ENCODE measurements around the gene TMEM176A.

Gene TMEM176A

DNA sequence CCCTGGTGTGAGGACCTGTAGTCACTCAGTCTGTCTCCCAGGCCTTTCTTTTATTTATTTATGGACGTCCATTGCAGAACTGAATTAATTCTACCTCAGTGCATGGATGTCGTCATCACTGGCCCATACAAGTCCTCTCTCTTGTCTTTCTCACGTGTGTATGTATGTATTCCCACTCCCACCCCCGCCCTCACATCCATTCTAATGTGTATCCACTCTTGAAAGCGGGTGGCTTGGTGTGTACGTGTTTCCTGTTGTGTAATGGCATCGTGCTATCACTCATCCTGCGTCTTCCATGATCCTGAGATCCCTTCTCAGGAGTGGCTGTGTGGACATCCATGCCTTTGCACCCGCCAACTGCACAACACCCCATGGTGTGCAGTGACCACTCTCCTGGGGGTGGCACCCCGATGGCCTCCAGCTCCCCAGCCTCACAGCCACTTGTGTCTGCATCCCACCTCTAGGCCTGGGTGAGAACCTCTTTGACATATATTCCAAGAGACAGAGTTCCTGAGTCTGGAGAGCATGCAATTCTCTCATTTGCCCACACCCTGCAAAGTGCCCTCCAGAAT is 48.7 kb downstream of the TMEM176A start:
- DNase-seq, result no peak

DNA sequence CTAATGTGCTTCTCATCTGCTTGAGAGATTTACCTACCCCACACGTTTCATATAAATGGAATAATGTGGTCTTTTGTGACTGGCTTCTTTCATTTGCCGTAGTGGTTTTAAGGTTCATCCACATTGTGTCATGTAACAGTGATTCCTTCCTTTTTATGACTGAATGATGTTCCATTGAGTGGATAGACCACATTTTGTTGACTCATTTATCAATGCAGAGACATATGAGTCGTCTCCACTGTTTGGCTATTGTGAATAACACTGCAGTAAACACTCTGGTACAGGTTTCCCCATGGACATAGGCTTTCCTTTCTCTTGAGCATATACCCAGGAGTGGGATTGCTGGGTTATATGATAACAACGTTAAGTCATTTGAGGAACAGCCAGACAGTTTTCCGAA is 49.7 kb downstream of the TMEM176A start:
- DNase-seq, result peak in 1 of 4 experiments; percentile 6

DNA sequence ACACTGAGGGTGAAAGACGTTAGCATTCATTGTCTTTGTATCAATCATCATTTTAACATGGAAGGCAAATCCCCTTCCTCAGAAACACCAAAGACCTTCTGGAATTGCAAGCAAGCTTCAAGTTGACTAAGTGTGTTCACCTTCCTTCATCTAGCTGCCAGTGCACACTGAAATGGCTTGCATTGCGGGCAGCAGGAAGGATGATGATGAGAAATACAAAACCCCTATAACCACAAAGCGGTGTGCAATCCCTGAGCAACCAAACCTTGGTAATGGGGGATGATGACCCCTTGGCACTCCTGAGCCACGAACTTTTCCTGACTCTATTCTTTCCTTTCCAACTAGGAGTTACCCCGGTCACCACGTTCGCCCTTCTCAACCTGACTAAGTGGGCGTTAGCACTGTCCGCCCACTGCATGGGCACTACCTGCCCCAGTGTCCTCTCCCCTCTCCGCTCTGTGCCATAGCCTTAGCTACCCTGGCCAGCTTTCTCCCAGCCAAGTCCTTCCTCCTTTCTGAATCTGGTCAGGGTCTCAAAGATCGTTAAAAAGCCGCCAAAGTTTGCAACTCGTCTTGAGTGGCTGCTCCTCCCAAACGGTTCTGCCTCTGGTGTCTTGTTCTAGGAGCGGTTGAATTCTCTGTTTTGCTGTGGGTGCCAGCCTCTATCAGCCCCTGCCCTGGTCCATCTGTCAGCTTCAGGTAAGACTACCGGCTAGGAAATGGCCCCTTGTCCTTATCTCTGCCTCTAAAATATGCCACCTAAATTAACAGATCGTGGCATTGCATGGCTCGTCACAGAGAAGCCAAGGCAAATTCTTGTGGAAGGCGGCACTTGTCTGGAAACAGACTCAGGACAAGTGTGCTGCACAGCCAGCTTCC is 51.2 kb downstream of the TMEM176A start:
- DNase-seq, result no peak

DNA sequence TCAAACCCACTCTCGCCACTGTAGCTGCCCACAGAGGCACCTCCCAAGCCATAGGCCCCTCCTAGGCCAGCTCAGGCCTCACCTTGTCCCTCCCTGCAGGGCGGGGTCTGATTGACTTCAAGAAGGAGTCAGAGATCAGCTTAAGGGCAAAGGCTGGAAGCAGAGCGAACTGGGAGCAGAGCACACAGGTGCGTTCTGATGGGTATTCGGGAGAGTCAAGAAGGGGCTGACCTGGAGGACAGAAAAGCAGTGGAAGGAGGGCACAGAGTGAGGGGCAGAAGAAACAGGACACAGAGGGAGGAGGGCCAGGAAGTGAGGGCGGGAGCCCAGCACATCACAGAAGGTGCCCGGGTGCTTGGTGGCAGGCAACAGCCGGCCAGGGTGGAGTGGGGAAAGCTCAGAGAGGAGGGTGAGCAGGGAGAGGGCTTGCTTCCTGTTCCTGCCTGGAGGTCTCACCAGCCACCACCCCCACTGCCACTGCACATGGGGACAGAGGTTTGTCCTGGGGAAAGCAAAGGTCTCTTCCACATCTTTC is 51.9 kb downstream of the TMEM176A start, which contains the start of gene AOC1:
Gene AOC1 (plus strand): TSS at position 147 of the 535 bp plus-strand sequence. CDS start 3,954 bp downstream, outside the sequence.
- DNase-seq, result peak; percentile 40 to 68 (median 56)

DNA sequence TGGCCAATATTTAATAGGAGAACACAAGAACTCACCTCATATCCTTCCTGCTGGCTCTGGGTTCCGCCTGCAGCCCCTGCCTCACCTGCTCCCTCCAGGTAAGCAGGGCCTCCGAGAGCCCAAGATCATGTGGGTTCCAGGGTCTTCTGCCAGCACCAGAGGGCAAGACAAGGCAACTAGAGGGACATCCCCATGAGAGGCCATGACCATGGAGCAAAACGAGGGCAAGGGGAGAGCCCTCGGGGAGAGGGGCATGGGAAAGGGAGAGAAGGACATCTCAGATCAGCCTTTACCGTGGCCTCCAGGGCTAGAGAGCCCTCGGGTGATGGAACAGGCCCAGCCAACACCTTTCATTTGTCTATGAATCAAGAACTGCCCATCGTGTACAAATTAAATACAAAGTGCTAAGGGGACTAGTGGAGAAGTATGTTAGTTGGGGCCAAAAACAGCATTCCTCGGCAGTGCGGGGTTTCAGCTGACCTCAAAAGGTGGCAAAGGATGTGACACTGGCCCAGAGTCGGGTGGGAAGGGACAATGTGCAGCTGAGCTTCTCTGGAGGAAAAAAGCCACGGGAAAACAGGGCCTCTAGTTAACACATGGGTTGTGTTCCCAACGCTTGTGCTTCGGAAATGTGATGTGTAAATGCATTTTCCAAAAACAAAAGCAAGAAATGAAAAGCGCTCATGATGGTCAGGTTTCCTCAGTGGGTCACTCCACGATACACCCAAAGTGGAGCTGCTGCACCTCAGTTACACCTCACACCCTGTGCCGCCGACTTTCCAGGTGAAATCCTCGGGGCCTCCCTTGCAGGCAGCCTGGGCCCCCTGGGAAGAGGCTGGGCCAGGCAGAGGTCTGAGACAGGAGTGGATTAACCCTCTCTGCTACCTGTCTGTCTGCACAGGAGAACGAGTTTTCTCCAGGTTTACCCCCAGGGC is 53.8 kb downstream of the TMEM176A start:
- no peak for DNase-seq

Measured in suppressor macrophage (primary cell).